Neural progenitor cell (in vitro differentiated cells): ENCODE data around the gene SOST. TPM values are rescaled to one million over a fixed set of nuclear protein-coding genes. Genes with fewer than 3 reads are reported as not detected.

Experiments
- DNase-seq: peaks from one replicate; pipeline ENCODE4 v3.0.0-alpha.2; 2016; ENCODE audit warnings: low spot score
- H2AFZ ChIP-seq: fragments of 200-600 bp; sonication (generic); replicated peaks from 2 replicates; pipeline ENCODE4 v1.6.1; 2016; ENCODE audit warnings: antibody characterized with exemption
- H3F3A ChIP-seq: fragments of 200-600 bp; sonication (generic); 2 replicates; pipeline ENCODE4 v1.6.1; 2016; ENCODE audit warnings: antibody characterized with exemption, low read depth
- H3K27ac ChIP-seq: fragments of 200-600 bp; sonication (generic); 2 replicates; pipeline ENCODE4 v1.5.1; 2016; ENCODE audit warnings: mild to moderate bottlenecking
- H3K27me3 ChIP-seq: fragments of 200-600 bp; sonication (generic); 2 replicates; pipeline ENCODE4 v1.6.1; 2016; ENCODE audit warnings: mild to moderate bottlenecking, moderate library complexity
- H3K36me3 ChIP-seq: fragments of 200-600 bp; sonication (generic); 2 replicates; pipeline ENCODE4 v1.5.1; 2016
- H3K4me1 ChIP-seq: fragments of 200-600 bp; sonication (generic); 2 replicates; pipeline ENCODE4 v1.6.1; 2016; ENCODE audit warnings: mixed run types
- H3K4me2 ChIP-seq: fragments of 200-600 bp; sonication (generic); 2 replicates; pipeline ENCODE4 v1.6.1; 2016
- H3K4me3 ChIP-seq: fragments of 200-600 bp; sonication (generic); 2 replicates; pipeline ENCODE4 v1.5.1; 2016
- H3K79me2 ChIP-seq: fragments of 200-600 bp; sonication (generic); 2 replicates; pipeline ENCODE4 v1.6.1; 2016; ENCODE audit warnings: low read depth
- H3K9ac ChIP-seq: fragments of 200-600 bp; sonication (generic); 2 replicates; pipeline ENCODE4 v1.6.1; 2016
- H3K9me3 ChIP-seq: fragments of 200-600 bp; sonication (generic); 2 replicates; pipeline ENCODE4 v1.5.1; 2016; ENCODE audit warnings: low read depth
- H4K20me1 ChIP-seq: fragments of 200-600 bp; sonication (generic); 2 replicates; pipeline ENCODE4 v1.6.1; 2016; ENCODE audit warnings: low read depth
- H3K27ac Mint-ChIP-seq: 3 replicates; pipeline ENCODE4 v1.8.0; 2021; ENCODE audit warnings: mixed read lengths
- H3K27me3 Mint-ChIP-seq: 2 replicates; pipeline ENCODE4 v1.8.0; 2022; ENCODE audit warnings: low read depth, mild to moderate bottlenecking, inconsistent platforms, moderate library complexity, mixed read lengths; ENCODE audit not compliant: insufficient read depth
- H3K36me3 Mint-ChIP-seq: 3 replicates; pipeline ENCODE4 v1.8.0; 2021; ENCODE audit warnings: mixed read lengths
- H3K4me1 Mint-ChIP-seq: 3 replicates; pipeline ENCODE4 v1.8.0; 2021; ENCODE audit warnings: mixed read lengths
- H3K4me3 Mint-ChIP-seq: 3 replicates; pipeline ENCODE4 v1.8.0; 2021; ENCODE audit warnings: mild to moderate bottlenecking, moderate library complexity, mixed read lengths
- H3K9me3 Mint-ChIP-seq: 3 replicates; pipeline ENCODE4 v1.8.0; 2020; ENCODE audit warnings: mixed read lengths
- EZH2 ChIP-seq: fragments of 200-600 bp; sonication (generic); IDR thresholded peaks from 2 replicates; pipeline ENCODE4 v1.6.1; 2017; ENCODE audit warnings: antibody characterized with exemption, mild to moderate bottlenecking, moderate library complexity
- EZH2phosphoT487 ChIP-seq: fragments of 200-600 bp; sonication (generic); IDR thresholded peaks from 2 replicates; pipeline ENCODE4 v1.6.1; 2017; ENCODE audit warnings: antibody characterized with exemption
- total RNA-seq: library from RNA; depleted of rRNA; stranded (reverse); fragments of >200 nt; gene quantifications from 2 replicates; pipeline ENCODE4 v1.2.3, GENCODE V29; 2015; ENCODE audit warnings: low replicate concordance
- TF ChIP-seq, protein P1 (sequence below): fragments of 200-600 bp; sonication (generic); IDR thresholded peaks from 2 replicates; pipeline ENCODE4 v1.5.1; 2017; ENCODE audit warnings: antibody characterized with exemption, mild to moderate bottlenecking

SOST gene
- total RNA-seq, 1 donor from 2014 or later = 0.06 TPM

DNA sequence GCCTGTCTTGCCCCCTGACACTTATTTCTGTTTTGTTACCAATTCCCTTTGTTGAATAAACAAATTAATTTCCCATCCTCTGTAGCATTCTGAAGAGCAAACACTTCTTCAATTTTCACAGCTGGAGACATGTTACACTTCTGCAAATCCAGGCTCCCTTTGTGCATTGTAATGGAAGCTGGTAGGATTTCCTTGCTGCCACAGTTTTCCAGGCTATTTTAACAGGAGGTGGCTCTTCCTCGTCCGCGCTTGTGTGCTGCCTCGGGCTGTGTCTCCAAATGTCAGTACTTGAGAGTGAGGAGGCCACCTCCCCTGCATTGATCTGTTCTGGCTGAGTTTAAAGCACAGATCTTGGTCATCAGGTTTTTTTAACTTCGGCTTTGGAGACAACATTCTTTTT is 40.0 kb downstream of the SOST start:
- no peak overlapping the region for H3K4me3 Mint-ChIP-seq

DNA sequence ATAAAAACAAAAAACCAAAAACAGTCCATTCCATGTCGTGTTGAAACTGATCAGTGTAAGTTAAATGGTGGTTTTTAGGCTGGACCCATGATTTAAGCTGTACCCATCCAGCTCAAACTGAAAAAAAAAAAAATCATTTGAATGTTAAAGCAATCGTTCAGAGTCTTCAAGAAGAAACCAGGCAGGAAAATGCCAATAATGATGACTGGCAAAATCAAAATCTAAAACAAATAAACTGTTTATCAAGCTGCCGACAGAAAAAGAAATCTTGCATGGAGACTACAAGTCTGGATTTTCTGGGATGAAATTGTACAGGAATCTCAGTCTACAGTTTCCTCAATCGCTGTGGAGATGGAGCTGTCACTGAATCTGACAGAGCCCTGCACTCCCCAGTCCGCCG is 40.7 kb downstream of the SOST start:
- no peaks in the 10 kb centered on the region for H4K20me1 ChIP-seq
- Mint-ChIP-seq H3K4me3 (no peak overlapping the region), H3K27me3 (peaks cover 29% of the 10 kb centered on the region), H3K27ac (no peak overlapping the region), H3K4me1 (peaks cover 55% of the 10 kb centered on the region), H3K36me3 (no peaks in the 10 kb centered on the region), H3K9me3 (no peaks in the 10 kb centered on the region)
- H3K9ac ChIP-seq = no peak overlapping the region
- H3K27me3 ChIP-seq = peaks cover 45% of the 10 kb centered on the region
- H3F3A ChIP-seq = peaks cover 52% of the 10 kb centered on the region
- no peaks in the 10 kb centered on the region for H3K36me3 ChIP-seq
- peak overlapping the region; percentile 16 for H3K4me2 ChIP-seq
- DNase-seq = no peak
- no peak overlapping the region for H3K4me3 ChIP-seq
- TF ChIP-seq, protein P1, sequence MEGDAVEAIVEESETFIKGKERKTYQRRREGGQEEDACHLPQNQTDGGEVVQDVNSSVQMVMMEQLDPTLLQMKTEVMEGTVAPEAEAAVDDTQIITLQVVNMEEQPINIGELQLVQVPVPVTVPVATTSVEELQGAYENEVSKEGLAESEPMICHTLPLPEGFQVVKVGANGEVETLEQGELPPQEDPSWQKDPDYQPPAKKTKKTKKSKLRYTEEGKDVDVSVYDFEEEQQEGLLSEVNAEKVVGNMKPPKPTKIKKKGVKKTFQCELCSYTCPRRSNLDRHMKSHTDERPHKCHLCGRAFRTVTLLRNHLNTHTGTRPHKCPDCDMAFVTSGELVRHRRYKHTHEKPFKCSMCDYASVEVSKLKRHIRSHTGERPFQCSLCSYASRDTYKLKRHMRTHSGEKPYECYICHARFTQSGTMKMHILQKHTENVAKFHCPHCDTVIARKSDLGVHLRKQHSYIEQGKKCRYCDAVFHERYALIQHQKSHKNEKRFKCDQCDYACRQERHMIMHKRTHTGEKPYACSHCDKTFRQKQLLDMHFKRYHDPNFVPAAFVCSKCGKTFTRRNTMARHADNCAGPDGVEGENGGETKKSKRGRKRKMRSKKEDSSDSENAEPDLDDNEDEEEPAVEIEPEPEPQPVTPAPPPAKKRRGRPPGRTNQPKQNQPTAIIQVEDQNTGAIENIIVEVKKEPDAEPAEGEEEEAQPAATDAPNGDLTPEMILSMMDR = no peak
- H2AFZ ChIP-seq = no peak overlapping the region
- H3K4me1 ChIP-seq = peaks cover 22% of the 10 kb centered on the region
- H3K9me3 ChIP-seq = no peaks in the 10 kb centered on the region
- H3K79me2 ChIP-seq = no peaks in the 10 kb centered on the region
- H3K27ac ChIP-seq = no peak overlapping the region

More for the DNA sequence above, 40.0 kb downstream of the SOST start:
- Histone ChIP-seq H3K79me2 (no peaks in the 10 kb centered on the region), H3F3A (peaks cover 52% of the 10 kb centered on the region), H3K9ac (no peak overlapping the region), H4K20me1 (no peaks in the 10 kb centered on the region), H3K9me3 (no peaks in the 10 kb centered on the region), H3K4me1 (peaks cover 22% of the 10 kb centered on the region), H3K4me2 (peak overlapping the region; percentile 16), H2AFZ (no peak overlapping the region), H3K27me3 (peaks cover 38% of the 10 kb centered on the region), H3K36me3 (no peaks in the 10 kb centered on the region), H3K4me3 (no peak overlapping the region), H3K27ac (no peak overlapping the region)
- TF ChIP-seq, protein P1 = no peak
- TF ChIP-seq EZH2phosphoT487 = no peak
- Mint-ChIP-seq H3K36me3 (no peaks in the 10 kb centered on the region), H3K4me1 (peaks cover 57% of the 10 kb centered on the region), H3K27ac (no peak overlapping the region), H3K27me3 (peaks cover 23% of the 10 kb centered on the region), H3K9me3 (no peaks in the 10 kb centered on the region)
- DNase-seq = peak; percentile 38

DNA sequence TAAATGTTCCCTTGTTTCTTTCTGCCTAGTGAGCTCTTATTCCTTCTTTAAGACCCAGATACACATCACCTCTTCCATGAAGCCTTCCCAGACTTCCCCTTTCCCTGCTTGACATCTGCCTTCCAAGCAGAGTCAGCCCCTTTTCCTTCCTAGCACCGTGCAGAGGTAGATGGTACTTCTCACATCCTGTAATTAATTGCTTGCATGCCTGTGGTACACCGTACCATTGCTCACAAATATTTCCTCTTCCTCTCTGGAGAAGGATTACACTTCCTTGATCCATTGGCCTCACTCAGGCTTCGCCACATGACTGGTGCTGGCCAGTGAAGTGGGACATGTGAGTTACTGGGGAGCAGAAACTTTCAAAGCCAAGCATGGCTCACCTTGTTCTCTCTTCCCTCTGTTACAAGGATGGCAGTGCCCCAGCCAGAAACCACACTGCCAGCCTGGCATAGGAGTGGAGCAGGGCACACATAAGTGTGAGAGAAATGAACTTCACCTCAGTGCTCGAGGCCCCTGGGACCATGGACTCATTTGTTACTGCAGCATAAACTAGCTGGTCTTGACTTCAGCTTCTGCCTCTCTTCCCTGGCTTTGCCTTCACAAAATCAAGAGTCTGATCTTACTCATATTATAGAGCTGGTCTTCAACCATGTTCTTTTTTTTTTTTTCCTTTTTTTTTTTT is 44.0 kb downstream of the SOST start:
- peaks cover 37% of the 10 kb centered on the region for H3K27me3 Mint-ChIP-seq
- no peak overlapping the region for H3K4me2 ChIP-seq

More for the DNA sequence above, 44.0 kb downstream of the SOST start:
- peaks cover 27% of the 10 kb centered on the region for H3F3A ChIP-seq
- H2AFZ ChIP-seq = no peak overlapping the region
- H3K36me3 Mint-ChIP-seq = no peaks in the 10 kb centered on the region
- H3K9ac ChIP-seq = no peak overlapping the region
- H3K4me1 ChIP-seq = peaks cover 14% of the 10 kb centered on the region
- H3K9me3 Mint-ChIP-seq = peaks cover 3% of the 10 kb centered on the region
- no peak for DNase-seq
- TF ChIP-seq EZH2 = no peak
- TF ChIP-seq, protein P1 = no peak
- TF ChIP-seq EZH2phosphoT487 = no peak
- H3K79me2 ChIP-seq = no peaks in the 10 kb centered on the region
- no peaks in the 10 kb centered on the region for H3K36me3 ChIP-seq
- H3K9me3 ChIP-seq = no peaks in the 10 kb centered on the region
- peaks cover 35% of the 10 kb centered on the region for H3K4me1 Mint-ChIP-seq
- no peak overlapping the region for H3K4me3 ChIP-seq
- H3K27ac Mint-ChIP-seq = no peak overlapping the region
- no peak overlapping the region for H3K27ac ChIP-seq
- H3K27me3 ChIP-seq = peaks cover 49% of the 10 kb centered on the region
- peak overlapping the region; percentile 81 for H3K4me3 Mint-ChIP-seq
- H4K20me1 ChIP-seq = no peaks in the 10 kb centered on the region
